ENCODE data around the gene RBM20.
"Not testable (repeated sequence)": the region's sequence is repeated elsewhere in the genome, so short reads cannot be mapped to it uniquely, and the experiment has no call there.

RBM20 gene

GRCh38 chr10:110643653-110644597, at the start of gene RBM20:
RBM20 (plus strand) TSS chr10:110644336; CDS start chr10:110644455, 119 bp downstream.
- no peak for DNase-seq (ENCODE audit: low read depth)

DNA sequence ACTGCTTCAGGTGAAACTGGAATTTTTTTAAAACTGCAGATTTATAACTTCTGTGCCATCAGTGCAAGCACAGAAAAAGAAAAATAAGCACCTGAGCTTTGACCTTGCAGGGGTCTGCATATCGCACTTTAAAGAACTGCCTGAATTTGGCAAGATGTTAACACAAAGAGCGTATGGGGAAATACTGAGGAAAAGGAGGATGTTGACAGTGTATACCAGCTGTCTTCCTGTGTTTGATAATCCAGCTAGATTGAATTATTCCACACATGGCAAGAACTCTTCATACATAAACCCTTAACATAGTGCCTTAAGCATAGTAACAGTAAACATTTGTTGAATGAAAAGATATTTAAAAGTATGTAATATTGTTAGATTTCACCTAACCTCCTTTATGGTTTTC, 46.7 kb upstream of the RBM20 start:
- no peak for DNase-seq (ENCODE audit: low read depth)

DNA sequence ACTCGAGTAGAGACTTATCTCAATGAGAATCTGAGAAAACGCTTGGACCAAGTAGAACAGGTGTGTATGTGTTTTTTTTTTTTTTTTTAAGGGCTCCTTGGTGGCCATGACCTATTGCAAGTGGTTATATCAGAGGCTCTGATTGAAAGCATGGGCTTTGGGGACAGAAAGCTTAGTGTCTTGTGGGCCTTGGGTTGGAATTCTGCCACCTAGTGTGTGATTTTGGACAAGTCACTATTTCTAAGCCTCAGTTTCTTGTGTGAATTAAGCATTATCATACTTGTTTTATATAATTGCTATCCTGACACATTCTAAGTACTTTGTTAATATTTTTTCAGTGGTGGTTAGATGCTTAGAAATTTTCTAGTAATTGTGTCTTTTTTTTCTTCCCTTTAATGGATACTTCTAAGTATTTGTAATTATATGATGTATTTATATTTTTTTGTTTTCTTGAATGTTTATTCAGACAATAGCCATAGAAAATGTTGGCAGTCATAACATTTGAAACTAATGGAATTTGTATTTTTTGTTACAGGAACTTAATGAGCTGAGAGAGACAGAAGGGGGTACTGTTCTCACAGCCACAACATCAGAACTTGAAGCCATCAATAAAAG, 43.5 kb upstream of the RBM20 start:
- DNase-seq (ENCODE audit: low read depth): no peak

DNA sequence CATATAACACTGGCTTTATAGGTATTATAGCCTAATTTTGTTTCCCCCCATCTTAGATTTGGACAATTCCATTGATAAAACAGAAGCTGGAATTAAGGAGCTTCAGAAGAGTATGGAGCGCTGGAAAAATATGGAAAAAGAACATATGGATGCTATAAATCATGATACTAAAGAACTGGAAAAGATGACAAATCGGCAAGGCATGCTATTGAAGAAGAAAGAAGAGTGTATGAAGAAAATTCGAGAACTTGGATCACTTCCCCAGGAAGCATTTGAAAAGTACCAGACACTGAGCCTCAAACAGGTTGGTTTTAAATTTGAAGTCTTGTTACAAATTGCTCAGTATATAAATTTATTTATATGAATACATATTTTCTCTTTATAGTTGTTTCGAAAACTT, 42.6 kb upstream of the RBM20 start:
- DNase-seq (ENCODE audit: low read depth): no peak

DNA sequence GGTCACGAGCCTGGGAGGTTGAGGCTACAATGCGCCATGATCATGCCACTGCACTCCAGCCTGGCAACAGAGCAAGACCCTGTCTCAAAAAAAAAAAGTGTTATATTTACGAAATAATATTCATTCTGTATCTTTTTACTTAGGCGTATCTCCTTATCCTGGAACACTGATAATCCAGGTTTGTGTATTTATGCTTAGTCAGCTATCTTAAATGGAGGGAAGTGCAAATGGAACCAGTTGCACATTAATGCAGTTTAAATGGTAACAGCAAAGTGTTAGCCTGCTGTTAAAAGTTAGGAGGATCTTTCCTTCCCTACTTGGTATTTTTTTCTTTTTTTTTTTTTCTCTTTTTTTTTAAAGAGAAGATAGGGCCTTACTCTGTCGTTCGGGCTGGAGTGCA, 36.0 kb upstream of the RBM20 start:
- DNase-seq (ENCODE audit: low read depth): no peak

GRCh38 chr10:110609605-110610004, 34.5 kb upstream of the RBM20 start:
- DNase-seq (ENCODE audit: low read depth): no peak

DNA sequence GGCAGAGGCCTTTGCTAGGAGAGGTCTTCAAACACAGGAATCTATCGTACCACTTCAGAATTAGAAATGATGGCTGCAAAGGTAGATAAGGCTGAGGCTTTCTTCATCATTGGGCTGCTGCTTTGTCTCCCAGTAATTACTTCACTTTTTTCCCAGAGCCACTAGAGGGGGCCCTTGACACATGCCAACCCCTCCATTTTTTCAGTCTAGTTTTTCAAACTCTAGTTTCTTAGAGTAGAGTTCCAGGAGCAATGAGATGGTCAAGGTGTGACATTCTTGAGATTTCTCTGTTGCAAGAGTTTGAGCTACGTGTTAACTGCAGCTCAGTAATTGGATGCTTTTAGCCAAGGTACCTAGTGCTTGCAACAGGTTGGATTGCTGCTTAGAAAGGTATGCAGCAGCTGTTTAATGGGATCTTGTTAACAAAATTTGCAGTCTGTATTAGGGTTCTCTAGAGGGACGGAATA, 33.8 kb upstream of the RBM20 start:
- no peak for DNase-seq (ENCODE audit: low read depth)

GRCh38 chr10:110610781-110611180, 33.4 kb upstream of the RBM20 start:
- DNase-seq (ENCODE audit: low read depth): not testable (repeated sequence)

- no peak for DNase-seq (ENCODE audit: low read depth)
Observed at GRCh38 chr10:110612087-110612486, 32.0 kb upstream of the RBM20 start.

DNA sequence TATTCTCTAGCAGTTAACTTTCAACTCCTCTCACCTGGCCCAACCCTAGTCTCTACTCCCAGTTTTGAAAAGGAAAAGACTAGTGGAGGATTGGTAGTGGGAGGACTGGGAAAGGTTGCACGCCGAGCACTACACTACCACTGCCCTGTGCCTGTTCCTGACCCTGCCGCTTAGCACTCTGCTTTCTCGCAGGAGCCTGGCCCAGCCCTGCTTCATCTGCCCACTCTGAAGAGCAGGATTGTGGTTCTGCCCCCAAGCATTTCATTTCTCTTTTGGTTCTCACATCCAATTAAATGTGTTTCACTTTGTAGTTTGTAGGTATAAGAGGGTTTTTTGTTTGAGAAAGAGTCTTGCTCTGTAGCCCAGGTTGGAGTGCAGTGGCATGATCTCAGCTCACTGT, 31.5 kb upstream of the RBM20 start:
- no peak for DNase-seq (ENCODE audit: low read depth)

DNA sequence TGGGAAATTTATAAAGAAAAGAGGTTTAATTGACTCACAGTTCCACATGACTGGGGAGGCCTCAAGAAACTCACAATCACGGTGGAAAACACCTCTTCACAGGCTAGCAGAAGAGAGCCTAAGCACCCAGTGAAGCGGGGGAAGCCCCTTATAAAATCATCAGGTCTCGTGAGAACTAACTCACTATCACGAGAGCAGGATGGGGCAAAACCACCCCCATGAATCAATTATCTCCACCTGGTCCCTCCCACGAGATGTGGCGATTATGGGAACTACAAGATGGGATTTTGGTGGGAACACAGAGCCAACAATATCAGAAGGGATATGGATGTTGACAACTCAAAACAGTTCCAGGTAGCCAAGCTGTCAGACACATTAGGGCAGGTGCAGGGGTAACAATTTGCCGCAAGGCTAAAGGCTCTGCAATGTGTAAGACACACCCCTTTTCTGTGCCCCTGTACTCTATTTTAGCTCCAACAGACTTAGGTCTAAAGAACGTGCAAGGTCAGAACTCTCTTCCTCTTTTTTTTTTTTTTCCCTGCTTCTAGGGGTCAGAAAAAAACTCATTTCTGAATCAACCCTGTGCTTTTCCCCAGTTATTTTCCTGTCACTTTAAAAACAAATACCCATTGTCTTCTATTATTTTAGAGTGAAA, 30.7 kb upstream of the RBM20 start:
- DNase-seq (ENCODE audit: low read depth): no peak

DNA sequence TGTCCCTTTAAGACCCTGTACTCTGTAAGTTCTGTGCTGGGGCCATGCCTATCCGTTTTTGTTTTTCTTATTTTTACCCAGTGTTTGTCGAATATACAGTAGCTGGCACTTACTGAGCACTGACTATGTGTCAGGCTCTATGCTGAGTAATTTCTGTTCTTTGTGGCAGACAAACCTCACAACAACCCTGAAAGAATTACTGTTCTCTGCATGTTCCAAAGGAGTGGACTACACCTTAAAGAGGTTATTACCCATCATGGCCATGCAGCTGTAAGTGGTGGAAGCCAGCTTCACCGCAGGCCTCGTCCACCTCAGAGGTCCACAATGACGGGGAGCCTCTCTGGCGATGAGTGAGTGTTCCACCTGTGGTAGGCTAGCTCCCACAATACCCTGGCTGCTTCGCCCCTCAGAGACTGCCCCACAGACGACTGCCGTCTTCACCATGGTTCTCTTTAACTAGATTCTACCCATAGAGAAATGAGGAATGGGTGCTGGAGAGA, 30.1 kb upstream of the RBM20 start:
- no peak for DNase-seq (ENCODE audit: low read depth)

DNA sequence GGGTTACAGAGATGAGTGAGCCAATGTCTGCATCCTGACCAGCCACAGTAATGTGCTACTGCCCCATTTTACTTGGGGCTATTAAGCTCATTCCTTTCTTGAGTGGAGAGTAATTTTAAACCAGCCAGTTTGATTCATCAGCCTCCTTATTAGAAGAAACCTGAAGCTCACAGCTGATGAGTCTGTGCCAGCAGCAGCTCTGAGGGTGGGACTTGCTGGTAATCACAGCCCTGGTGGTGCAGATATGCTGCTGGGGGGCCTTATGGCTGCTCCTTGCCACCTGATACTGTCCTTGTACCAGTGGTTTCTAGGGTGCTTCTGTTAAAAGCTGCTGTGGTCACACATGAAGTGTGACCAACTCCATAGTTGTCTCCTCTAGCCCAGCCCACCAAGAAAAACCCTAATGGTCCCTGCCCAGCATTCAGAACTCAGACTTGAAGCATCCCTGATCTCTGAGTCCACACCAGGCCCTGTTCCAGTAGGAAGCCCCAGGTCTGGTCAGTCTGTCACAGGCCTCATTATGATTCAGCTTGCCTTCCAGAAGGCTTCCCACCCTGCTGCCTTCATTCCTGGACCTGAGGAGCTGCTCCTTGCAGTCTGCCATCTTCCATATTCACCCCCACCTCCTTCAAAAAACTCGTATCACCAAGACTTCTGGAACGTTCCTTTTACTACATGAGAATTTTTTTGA, 28.9 kb upstream of the RBM20 start:
- DNase-seq (ENCODE audit: low read depth): no peak

- DNase-seq (ENCODE audit: low read depth): no peak
Observed at GRCh38 chr10:110616493-110617033, 27.6 kb upstream of the RBM20 start.

DNA sequence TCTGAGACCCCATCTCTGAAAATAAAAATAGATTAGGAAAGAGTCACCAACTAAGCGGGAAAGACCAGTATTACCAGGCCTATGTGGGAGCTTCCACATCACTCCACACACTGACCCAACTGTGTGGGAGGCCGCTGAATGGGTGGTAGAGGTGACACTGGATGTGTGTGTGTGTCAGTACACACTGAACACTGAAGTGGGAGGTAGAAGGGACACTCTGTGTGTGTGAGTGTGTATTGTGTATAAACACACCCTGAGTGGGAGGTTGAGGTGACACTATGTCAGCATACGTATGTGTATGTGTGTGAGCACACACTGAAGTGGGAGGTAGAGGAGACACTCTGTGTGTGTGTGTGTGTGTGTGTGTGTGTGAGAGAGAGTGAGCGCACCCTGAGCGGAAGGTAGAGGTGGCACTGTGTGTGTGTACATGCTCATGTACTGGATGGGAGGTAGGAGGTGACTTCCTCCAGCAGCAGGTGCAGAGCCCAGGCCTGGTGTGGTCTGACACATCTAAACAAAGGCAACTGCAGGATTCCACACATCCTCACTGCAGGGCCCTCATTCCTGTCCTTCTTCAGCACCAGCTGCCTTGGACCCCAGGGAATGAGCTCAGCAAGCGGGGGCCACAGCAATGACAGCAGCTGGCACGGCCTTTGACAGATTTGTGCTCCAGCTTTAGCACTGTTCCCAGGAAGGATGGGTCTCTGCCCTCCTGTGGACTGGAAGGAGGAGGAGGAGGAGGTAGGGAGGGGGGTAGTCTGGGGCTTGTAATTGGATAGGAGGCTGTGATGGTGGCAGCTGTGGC, 26.5 kb upstream of the RBM20 start:
- no peak for DNase-seq (ENCODE audit: low read depth)

- DNase-seq (ENCODE audit: low read depth): no peak
Observed at GRCh38 chr10:110618230-110618610, 25.9 kb upstream of the RBM20 start.

DNA sequence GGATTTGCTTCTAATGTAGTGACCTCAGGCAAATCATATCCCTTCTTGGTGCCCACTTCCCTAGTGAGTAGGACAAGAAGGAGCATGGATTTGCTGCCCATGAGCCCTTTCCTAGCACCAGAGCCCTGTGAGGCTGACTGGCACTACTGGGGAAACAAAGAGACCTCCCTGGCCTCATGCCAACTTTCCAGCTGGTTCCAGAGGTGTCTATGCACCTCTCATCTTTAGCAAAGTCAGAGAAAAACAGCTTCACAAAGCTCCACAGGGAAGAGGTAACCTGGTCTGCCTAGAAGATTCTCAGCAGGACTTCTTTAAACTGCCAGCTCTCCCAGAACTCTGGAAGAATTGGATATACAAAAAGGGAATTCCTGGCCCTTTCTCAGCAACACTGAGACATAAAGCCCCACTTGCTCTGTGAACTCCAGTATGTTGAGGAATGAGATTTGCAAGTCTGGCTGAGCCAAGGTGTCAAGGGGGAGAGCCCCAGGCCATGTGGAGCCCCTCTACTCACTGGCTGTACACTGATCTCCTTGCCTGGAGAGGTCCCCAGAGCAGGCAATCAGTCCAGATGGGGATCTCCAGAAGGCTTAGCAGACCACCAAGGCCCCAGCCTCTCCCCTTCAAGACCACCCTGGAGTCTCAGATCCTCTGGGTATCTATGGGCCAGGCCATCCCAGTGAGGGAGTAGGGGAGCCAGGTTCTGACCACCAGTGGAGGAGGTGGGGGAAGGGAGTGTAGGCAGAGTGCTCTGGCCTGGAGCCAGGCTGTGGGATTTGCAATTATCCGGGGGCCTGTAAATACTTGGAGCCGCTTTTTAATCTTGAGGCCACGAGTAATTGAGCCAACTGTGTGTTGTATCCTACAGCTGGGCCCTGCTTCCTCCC, 24.4 kb upstream of the RBM20 start:
- DNase-seq (ENCODE audit: low read depth): no peak

DNA sequence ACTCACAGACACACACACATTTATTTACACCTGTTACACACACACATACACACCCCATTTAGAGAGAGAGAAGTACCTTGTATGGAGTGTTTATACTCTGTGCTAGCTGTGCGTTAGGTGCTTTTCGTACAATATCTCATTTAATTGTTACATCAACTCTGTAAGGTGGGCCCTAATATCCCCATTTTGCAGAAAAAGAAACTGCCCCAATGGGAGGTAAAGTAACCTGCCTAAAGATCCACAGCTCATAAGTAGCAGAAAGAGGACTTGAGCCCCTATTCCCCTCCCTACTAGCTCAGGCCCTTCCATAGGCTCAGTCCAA, 23.8 kb upstream of the RBM20 start:
- DNase-seq (ENCODE audit: low read depth): no peak

DNA sequence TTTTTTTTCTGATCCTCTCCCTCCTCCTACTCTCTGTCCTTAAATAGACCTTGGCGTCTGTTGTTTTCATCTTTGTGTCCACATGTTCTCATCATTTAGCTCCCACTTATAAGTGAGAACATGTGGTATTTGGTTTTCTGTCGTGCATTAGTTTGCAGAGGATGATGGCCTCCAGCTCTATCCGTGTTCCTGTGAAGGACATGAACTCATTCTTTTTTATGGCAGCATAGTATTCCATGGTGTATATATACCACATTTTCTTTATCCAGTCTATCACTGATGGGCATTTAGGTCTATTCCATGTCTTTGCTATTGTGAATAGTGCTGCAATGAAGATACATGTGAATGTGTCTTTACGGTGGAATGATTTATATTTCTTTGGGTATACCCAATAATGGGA, 20.8 kb upstream of the RBM20 start:
- not testable (repeated sequence) for DNase-seq (ENCODE audit: low read depth)

GRCh38 chr10:110625356-110625894, 18.7 kb upstream of the RBM20 start:
- DNase-seq (ENCODE audit: low read depth): no peak
